GM15510 (cell line): ENCODE results near the gene ANKS4B.

Source experiments
- POLR2A ChIP-seq: IDR thresholded peaks from 3 replicates; pipeline ENCODE4 v1.6.1; 2011; ENCODE audit warnings: borderline replicate concordance; ENCODE audit not compliant: insufficient read length; ENCODE audit errors: extremely low read depth

The ANKS4B gene

DNA sequence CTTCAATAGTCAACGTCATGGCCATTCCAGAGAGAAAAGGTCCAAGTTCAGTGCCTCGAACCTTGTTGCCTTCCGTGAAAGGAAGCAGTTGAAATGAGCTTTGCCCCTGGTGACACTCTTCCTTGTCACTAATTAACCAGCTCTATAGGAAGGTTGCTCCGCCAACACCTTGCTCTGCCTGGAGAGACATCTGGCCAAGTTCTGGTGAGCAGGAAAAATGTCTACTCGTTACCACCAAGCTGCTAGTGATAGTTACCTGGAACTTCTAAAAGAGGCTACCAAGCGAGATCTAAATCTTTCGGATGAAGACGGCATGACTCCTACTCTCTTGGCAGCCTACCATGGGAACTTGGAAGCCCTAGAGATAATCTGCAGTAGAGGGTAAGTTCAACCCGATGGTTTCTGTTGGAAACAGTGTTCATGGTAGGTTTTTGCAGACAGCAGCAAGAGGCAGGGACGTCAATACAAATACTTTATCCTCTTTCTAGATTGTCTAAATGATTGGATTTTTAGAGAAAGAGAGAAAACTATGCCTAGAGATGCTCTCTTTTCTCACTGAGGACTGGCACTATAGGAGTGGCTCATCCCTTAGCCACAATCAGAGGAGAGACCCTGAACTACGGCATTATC is at the start of gene ANKS4B:
Gene ANKS4B (plus strand): TSS at position 179 of the 630 bp plus-strand sequence. CDS start 39 bp downstream, at position 218.
- TF ChIP-seq POLR2A, result no peak

DNA sequence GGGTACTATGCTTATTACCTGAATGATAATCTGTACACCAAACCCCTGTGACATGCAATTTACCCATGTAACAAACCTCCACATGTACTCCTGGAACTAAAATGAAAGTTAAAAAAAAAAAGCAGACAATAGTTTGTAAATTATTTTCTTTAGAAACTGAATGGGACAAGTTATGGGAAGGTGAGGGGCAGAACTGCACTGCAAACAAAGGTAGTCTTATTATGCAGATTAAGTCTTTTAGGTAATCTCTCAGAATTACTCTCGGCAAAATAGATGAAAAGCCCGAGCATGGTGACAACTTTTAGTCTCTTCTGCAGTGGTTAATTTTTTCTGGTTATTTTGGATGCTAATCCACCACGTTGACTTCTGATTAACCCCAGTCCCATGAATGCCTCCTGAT is 49.5 kb upstream of the ANKS4B start:
- no peak for TF ChIP-seq POLR2A

DNA sequence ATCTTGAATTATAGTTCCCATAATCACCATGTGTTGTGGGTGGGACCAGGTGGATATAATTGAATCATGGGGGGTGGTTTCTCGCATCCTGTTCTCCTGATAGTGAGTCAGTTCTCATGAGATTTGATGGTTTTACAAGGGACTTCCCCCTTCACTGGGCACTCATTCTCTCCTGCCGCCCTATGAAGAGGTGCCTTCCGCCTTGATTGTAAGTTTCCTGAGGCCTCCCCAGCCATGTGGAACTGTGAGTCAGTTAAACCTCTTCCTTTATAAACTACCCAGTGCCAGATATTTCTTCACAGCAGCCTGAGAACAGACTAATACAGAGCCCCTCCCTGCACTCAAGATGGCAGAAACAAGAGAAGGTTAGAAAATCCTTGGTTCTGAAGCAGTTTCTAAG is 48.7 kb upstream of the ANKS4B start:
- TF ChIP-seq POLR2A, result no peak

DNA sequence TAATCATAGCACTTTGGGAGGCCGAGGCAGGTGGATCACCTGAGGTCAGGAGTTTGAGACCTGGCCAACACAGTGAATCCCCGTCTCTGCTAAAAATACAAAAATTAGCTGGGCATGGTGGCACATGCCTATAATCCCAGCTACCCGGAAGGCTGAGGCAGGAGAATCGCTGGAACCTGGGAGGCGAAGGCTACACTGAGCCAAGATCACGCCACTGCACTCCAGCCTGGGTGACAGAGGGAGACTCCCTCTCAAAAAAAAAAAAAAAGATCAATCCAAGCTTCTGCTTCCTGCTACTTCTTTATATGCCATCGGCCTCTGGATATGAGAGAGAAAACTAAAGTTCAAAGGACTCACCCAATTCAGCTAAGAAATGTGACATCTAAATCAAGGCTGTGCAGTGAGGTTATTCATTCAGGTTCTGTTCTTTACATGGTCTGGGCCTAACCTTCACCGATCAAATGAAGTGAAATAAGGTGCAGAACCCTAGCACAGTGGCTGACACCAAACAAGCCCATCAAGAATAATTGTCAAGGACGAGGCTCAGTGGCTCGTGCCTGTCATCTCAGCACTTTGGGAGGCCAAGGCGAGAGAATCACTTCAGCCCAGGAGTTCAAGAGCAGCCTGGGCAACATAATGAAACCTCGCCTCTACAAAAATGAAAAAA is 47.7 kb upstream of the ANKS4B start:
- TF ChIP-seq POLR2A, result no peak

- TF ChIP-seq POLR2A, result no peak
Observed at GRCh38 chr16:21186326-21186691, 47.2 kb upstream of the ANKS4B start.

DNA sequence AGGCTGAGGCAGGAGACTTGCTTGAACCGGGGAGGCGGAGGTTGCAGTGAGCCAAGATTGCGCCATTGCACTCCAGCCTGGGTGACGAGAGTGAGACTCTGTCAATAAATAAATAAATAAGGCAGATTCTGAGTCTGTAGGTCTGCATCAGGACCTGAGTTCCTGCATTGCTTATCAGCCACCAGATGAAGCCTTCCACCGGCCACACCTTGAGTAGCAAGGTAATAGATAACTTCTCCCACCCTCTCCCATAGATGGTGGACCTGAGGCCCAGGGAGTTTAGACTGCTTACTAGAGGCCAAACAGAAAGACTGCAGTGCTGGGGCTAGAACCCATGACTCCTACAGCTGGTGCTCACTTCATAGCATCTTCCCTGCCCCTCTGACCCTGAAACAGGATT is 44.2 kb upstream of the ANKS4B start:
- TF ChIP-seq POLR2A, result no peak

- no peak for TF ChIP-seq POLR2A
Observed at GRCh38 chr16:21190013-21190412, 43.5 kb upstream of the ANKS4B start.

- TF ChIP-seq POLR2A, result no peak
Observed at GRCh38 chr16:21190599-21190998, 42.9 kb upstream of the ANKS4B start.

DNA sequence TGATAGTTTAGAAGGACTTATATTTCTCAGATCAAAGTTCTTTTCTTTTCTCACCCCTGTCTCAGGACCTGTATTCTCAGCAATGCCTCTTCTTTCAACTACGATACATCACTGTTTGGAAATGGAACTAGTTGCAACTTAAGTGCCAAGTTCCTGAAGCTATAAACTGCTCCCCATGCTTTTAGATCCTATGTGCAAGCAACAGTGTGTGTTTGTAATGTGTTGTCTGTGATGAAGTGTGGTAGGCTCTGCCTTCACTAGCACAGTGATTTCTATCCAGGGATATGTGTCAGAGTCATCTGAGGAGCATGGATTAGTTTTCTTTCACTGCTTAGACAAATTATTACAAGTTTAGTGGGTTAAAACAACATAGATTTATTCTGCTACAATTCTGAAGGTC is 40.5 kb upstream of the ANKS4B start:
- TF ChIP-seq POLR2A, result no peak

DNA sequence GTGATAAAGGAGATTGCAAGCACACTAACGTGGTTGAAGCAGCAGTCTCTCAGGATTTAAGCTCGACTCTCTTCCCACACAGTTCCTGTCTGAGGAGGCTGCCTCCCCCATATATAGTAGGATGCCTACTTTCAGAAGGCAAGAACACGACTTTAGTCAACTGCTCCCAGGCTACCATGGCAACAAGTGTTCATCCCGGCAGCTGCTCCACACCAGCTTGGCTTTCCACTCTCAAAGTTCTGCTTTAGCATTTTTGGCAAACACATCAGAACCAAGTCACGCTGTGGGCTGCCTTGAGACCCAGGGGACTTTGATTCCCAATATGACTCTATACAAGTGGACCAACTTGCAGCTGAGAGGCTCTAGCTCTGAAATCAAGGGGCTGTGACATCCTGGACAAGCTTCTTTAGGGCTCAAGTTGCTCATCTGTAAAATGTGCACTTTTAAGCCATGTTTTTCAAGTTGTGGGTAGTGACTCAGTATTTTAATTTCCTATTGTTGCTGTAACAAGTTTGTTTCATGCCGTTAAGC is 38.7 kb upstream of the ANKS4B start:
- TF ChIP-seq POLR2A, result no peak

DNA sequence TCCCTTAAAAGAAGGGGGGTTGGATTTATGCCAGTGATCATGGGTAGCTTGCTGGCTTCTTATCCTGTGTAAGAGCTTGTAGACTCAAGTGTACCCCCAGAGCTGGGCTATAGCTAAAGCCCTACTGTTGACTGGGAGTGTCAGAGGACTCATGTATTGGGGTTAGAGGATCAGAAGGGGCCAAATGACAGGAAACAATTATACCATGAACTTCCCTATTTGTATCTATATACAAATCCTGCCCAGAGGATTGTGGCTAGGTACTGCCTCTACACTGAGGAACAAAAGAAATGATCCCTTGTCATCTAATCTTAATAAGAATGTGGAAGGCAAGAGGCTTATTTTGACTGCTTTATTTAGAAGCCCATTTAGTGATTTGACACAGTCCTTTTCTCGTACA is 36.4 kb upstream of the ANKS4B start:
- TF ChIP-seq POLR2A, result no peak

- no peak for TF ChIP-seq POLR2A
Observed at GRCh38 chr16:21197621-21198020, 35.9 kb upstream of the ANKS4B start.

GRCh38 chr16:21199607-21200218 is 33.8 kb upstream of the ANKS4B start:
- no peak for TF ChIP-seq POLR2A

DNA sequence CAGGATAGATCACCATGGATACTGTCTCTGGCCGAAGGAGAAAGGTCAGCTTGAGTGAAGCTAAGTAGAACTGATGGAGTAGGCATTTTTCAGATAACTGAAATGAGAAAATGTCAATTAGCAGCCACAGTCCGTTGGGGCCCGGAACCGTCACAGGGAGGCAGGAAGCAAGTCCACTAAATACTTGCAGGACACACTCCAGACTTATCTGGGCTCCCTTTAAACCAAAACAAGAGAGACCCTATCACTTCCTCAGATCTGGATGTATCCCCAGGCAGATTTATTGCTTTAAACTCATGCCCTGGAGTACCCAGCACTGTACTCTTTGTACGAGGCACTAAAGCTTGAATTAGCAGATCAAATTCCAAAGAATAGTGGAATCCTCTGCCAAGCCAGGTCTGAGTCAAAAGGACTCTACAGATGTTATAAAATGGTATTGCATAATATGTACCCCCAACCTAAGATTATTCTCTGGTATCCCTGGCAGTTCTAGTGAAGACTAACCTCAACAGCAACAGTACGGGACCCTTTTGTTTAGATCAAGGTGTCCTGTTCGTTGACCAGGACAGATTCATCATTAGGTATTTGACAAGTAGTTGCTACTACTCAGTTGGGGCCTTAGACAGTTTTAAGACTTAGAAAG is 30.2 kb upstream of the ANKS4B start:
- no peak for TF ChIP-seq POLR2A

- no peak for TF ChIP-seq POLR2A
Observed at GRCh38 chr16:21205303-21205702, 28.2 kb upstream of the ANKS4B start.

- no peak for TF ChIP-seq POLR2A
Observed at GRCh38 chr16:21206550-21206949, 26.9 kb upstream of the ANKS4B start.

- no peak for TF ChIP-seq POLR2A
Observed at GRCh38 chr16:21208446-21209230, 24.9 kb upstream of the ANKS4B start.
